MM.1S (cell line): Measurements from ENCODE around the gene SOCS2.

Experiments used
- DNase-seq: peaks from one replicate; pipeline ENCODE4 v3.0.0-alpha.2; 2015
- H2AFZ ChIP-seq: fragments of 300-600 bp; sonication (generic); 2 replicates; pipeline ENCODE4 v1.6.0; 2016; ENCODE audit warnings: antibody characterized with exemption, low read length
- H3F3A ChIP-seq: fragments of 300-600 bp; sonication (generic); 2 replicates; pipeline ENCODE4 v1.6.1; 2016; ENCODE audit warnings: mild to moderate bottlenecking, antibody characterized with exemption, low read length, moderate library complexity, mixed read lengths; ENCODE audit not compliant: insufficient read depth
- H3K27ac ChIP-seq: fragments of 300-600 bp; sonication (generic); 2 replicates; pipeline ENCODE4 v1.5.1; 2016; ENCODE audit warnings: mild to moderate bottlenecking, low read length
- H3K27me3 ChIP-seq: fragments of 300-600 bp; sonication (generic); replicated peaks from 2 replicates; pipeline ENCODE4 v1.6.0; 2016; ENCODE audit warnings: low read length; ENCODE audit not compliant: insufficient read depth
- H3K36me3 ChIP-seq: fragments of 300-600 bp; sonication (generic); replicated peaks from 2 replicates; pipeline ENCODE4 v1.6.1; 2016; ENCODE audit warnings: mild to moderate bottlenecking, low read length, mixed read lengths; ENCODE audit not compliant: insufficient read depth
- H3K4me1 ChIP-seq: fragments of 300-600 bp; sonication (generic); 2 replicates; pipeline ENCODE4 v1.6.1; 2016; ENCODE audit warnings: low read length, mixed read lengths
- H3K4me2 ChIP-seq: fragments of 300-600 bp; sonication (generic); 2 replicates; pipeline ENCODE4 v1.6.0; 2016; ENCODE audit warnings: low read depth, low read length
- H3K4me3 ChIP-seq: fragments of 300-600 bp; sonication (generic); 2 replicates; pipeline ENCODE4 v1.5.1; 2016; ENCODE audit warnings: low read length, mixed read lengths
- H3K79me2 ChIP-seq: fragments of 300-600 bp; sonication (generic); 2 replicates; pipeline ENCODE4 v1.6.1; 2016; ENCODE audit warnings: mixed run types, low read length, mixed read lengths
- H3K9ac ChIP-seq: fragments of 300-600 bp; sonication (generic); 2 replicates; pipeline ENCODE4 v1.6.1; 2016; ENCODE audit warnings: low read length, mixed read lengths
- H3K9me2 ChIP-seq: fragments of 300-600 bp; sonication (generic); replicated peaks from 2 replicates; pipeline ENCODE4 v1.6.1; 2016; ENCODE audit warnings: mild to moderate bottlenecking, low read length, mixed read lengths; ENCODE audit not compliant: insufficient read depth
- H3K9me3 ChIP-seq: fragments of 300-600 bp; sonication (generic); replicated peaks from 2 replicates; pipeline ENCODE4 v1.6.1; 2016; ENCODE audit warnings: mild to moderate bottlenecking, low read length, mixed read lengths; ENCODE audit not compliant: insufficient read depth
- H4K20me1 ChIP-seq: fragments of 300-600 bp; sonication (generic); 2 replicates; pipeline ENCODE4 v1.6.1; 2016; ENCODE audit warnings: mild to moderate bottlenecking, low read length, moderate library complexity, mixed read lengths; ENCODE audit not compliant: insufficient read depth
- EZH2 ChIP-seq: fragments of 300-600 bp; sonication (generic); optimal IDR thresholded peaks from 2 replicates; pipeline ENCODE3; 2017; ENCODE audit warnings: low read depth, mild to moderate bottlenecking, antibody characterized with exemption, low read length, mixed read lengths
- EZH2phosphoT487 ChIP-seq: fragments of 300-600 bp; sonication (generic); IDR thresholded peaks from 2 replicates; pipeline ENCODE4 v1.6.1; 2018; ENCODE audit warnings: antibody characterized with exemption, low read length
- TF ChIP-seq, protein P1 (sequence below): fragments of 300-600 bp; sonication (generic); IDR thresholded peaks from 2 replicates; pipeline ENCODE4 v1.5.1; 2016; ENCODE audit warnings: antibody characterized with exemption, low read length, mixed read lengths

Gene SOCS2

DNA sequence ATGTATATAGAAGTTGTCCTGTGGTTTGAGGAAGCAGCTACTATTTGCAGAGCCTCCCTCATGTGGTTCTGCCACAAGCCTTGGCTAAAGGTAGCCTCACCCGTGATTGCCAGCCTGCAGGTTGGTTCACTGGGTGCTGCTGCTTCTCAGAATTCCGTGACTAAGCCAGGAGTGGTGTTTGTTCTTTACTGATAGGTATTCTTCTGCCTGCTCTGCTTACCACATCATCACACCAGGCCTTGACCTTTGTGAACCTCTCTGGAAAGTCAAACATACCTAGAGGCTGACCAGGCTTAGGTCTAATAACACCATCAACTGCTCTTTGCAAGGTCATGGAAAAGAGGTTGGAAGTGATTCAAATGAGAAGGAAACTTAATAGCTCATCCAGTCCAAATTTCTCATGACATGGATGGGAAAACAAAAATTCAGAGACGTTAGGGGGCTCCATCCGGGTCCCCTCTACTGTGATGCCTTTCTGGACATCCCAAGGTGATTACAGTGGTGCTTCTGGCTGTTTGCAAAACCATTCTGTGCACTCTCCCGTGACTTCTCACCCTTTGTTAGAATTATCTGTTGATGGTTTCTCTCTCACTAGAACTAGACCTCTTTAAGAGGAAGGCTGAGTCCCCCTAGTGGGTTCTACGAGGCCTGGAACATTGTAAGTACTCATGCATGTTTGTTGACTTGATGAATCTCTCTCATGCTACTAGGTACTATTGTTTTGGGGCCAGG lies 8.5 kb upstream of the SOCS2 start:
- Histone ChIP-seq H3F3A (no peaks in the 10 kb centered on the region), H3K79me2 (no peaks in the 10 kb centered on the region), H3K4me1 (no peaks in the 10 kb centered on the region), H3K9me3 (no peaks in the 10 kb centered on the region), H3K9me2 (no peaks in the 10 kb centered on the region), H4K20me1 (no peaks in the 10 kb centered on the region), H3K4me3 (no peak overlapping the region), H3K4me2 (no peak overlapping the region), H3K9ac (no peak overlapping the region), H2AFZ (no peak overlapping the region), H3K36me3 (no peaks in the 10 kb centered on the region), H3K27me3 (no peaks in the 10 kb centered on the region), H3K27ac (no peak overlapping the region)
- DNase-seq: peak; percentile 27
- no peak for TF ChIP-seq EZH2phosphoT487
- TF ChIP-seq EZH2: no peak
- TF ChIP-seq, protein P1, sequence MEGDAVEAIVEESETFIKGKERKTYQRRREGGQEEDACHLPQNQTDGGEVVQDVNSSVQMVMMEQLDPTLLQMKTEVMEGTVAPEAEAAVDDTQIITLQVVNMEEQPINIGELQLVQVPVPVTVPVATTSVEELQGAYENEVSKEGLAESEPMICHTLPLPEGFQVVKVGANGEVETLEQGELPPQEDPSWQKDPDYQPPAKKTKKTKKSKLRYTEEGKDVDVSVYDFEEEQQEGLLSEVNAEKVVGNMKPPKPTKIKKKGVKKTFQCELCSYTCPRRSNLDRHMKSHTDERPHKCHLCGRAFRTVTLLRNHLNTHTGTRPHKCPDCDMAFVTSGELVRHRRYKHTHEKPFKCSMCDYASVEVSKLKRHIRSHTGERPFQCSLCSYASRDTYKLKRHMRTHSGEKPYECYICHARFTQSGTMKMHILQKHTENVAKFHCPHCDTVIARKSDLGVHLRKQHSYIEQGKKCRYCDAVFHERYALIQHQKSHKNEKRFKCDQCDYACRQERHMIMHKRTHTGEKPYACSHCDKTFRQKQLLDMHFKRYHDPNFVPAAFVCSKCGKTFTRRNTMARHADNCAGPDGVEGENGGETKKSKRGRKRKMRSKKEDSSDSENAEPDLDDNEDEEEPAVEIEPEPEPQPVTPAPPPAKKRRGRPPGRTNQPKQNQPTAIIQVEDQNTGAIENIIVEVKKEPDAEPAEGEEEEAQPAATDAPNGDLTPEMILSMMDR: peak; percentile 14; the same call in 1 of the 2 replicates

DNA sequence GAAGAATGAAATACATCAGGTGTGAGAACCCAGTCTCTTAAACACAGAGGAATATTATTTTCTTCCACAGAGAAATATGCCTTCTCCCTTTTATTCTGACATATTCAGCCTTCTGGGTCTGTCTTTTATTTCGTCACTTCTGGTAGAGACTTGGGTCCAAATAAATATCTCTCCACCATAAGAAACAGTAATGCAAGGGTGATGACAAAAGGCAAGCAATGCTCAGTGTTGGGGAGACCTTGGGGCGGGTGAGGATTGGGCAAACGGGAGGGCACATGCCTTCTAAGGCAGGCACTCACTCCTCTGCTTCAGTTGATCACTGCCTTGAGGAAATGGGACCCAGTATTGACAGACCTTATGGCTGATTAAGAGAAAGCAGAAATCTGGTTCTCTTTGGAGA lies 6.7 kb upstream of the SOCS2 start:
- Histone ChIP-seq H3K4me2 (no peak overlapping the region), H3F3A (peaks cover 17% of the 10 kb centered on the region), H3K9me2 (no peaks in the 10 kb centered on the region), H3K4me3 (no peak overlapping the region), H3K27me3 (no peaks in the 10 kb centered on the region), H2AFZ (no peak overlapping the region), H4K20me1 (no peaks in the 10 kb centered on the region), H3K79me2 (no peaks in the 10 kb centered on the region), H3K9ac (no peak overlapping the region), H3K9me3 (no peaks in the 10 kb centered on the region), H3K27ac (no peak overlapping the region), H3K4me1 (0 out of 2 replicates have a peak, but pooled peaks cover 2% of the 10 kb centered on the region), H3K36me3 (no peaks in the 10 kb centered on the region)
- DNase-seq: no peak
- TF ChIP-seq EZH2phosphoT487 (no peak), EZH2 (no peak)
- TF ChIP-seq, protein P1: no peak

DNA sequence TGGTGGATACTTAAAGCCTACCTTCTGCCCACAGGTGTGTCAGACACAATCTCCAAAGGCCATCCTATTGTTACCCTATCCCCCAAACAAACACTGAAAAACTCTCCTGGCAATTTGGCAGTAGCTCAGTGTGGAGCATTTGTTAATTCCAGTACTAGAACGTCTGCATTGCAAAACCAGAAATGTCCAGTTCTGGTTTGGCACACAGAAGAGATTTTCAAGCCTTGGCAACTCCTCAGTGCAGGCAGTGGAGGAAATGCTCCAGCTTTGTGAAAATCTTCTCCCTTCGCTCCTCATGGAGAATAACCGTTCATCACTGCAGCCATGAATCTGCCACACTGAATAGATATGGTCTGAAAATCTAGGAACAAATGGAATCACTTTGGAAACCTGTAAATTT lies 5.3 kb upstream of the SOCS2 start:
- Histone ChIP-seq H3F3A (peaks cover 28% of the 10 kb centered on the region), H3K79me2 (no peaks in the 10 kb centered on the region), H3K27me3 (no peaks in the 10 kb centered on the region), H3K9me2 (no peaks in the 10 kb centered on the region), H3K9me3 (no peaks in the 10 kb centered on the region), H3K27ac (no peak overlapping the region), H3K4me1 (peaks cover 4% of the 10 kb centered on the region; the same call in 1 of the 2 replicates), H4K20me1 (no peaks in the 10 kb centered on the region), H3K9ac (no peak overlapping the region), H3K4me3 (no peak overlapping the region), H3K4me2 (no peak overlapping the region), H2AFZ (no peak overlapping the region), H3K36me3 (no peaks in the 10 kb centered on the region)
- TF ChIP-seq EZH2 (no peak), EZH2phosphoT487 (no peak)
- TF ChIP-seq, protein P1: no peak
- no peak for DNase-seq
